Colon (tissue), 2 donors: Measurements from ENCODE around the gene MAP7.
"Not testable (repeated sequence)": the region's sequence is repeated elsewhere in the genome, so short reads cannot be mapped to it uniquely, and the experiment has no call there.

Experiments
- FAIRE-seq: peaks from 2 replicates; lab custom pipeline; 2012; peaks lifted over from hg19 to GRCh38; lab: Jason Lieb, UNC
- donor health status: control.
- donor health status: control.

The MAP7 gene

GRCh38 chr6:136502786-136503185 lies 47.4 kb downstream of the MAP7 start:
- FAIRE-seq, result no peak

GRCh38 chr6:136501514-136501913 lies 48.7 kb downstream of the MAP7 start:
- FAIRE-seq, result no peak

- FAIRE-seq, result no peak
Measured at GRCh38 chr6:136501096-136501495, 49.1 kb downstream of the MAP7 start.

- FAIRE-seq, result no peak
Measured at GRCh38 chr6:136500414-136500813, 49.8 kb downstream of the MAP7 start.

GRCh38 chr6:136499370-136499769 lies 50.9 kb downstream of the MAP7 start:
- no peak for FAIRE-seq

GRCh38 chr6:136496449-136496848 lies 53.8 kb downstream of the MAP7 start:
- not testable (repeated sequence) for FAIRE-seq

GRCh38 chr6:136494710-136495109 lies 55.5 kb downstream of the MAP7 start:
- no peak for FAIRE-seq

GRCh38 chr6:136494059-136494458 lies 56.2 kb downstream of the MAP7 start:
- no peak for FAIRE-seq

- FAIRE-seq, result no peak
Measured at GRCh38 chr6:136492409-136492808, 57.8 kb downstream of the MAP7 start.

GRCh38 chr6:136491754-136492153 lies 58.5 kb downstream of the MAP7 start:
- no peak for FAIRE-seq

GRCh38 chr6:136491251-136491650 lies 59.0 kb downstream of the MAP7 start:
- no peak for FAIRE-seq

GRCh38 chr6:136489689-136490033 lies 60.6 kb downstream of the MAP7 start:
- not testable (repeated sequence) for FAIRE-seq

GRCh38 chr6:136487759-136488425 lies 62.3 kb downstream of the MAP7 start:
- no peak for FAIRE-seq

GRCh38 chr6:136486357-136486756 lies 63.9 kb downstream of the MAP7 start:
- no peak for FAIRE-seq

GRCh38 chr6:136483906-136484305 lies 66.3 kb downstream of the MAP7 start:
- no peak for FAIRE-seq

- not testable (repeated sequence) for FAIRE-seq
Measured at GRCh38 chr6:136483005-136483404, 67.2 kb downstream of the MAP7 start.

- no peak for FAIRE-seq
Measured at GRCh38 chr6:136477548-136477947, 72.7 kb downstream of the MAP7 start.

GRCh38 chr6:136475686-136476085 lies 74.5 kb downstream of the MAP7 start:
- FAIRE-seq, result no peak

GRCh38 chr6:136474241-136474640 lies 76.0 kb downstream of the MAP7 start:
- no peak for FAIRE-seq

- FAIRE-seq, result no peak
Measured at GRCh38 chr6:136471922-136472321, 78.3 kb downstream of the MAP7 start.

- FAIRE-seq, result no peak
Measured at GRCh38 chr6:136471372-136471771, 78.8 kb downstream of the MAP7 start.

GRCh38 chr6:136470044-136470443 lies 80.2 kb downstream of the MAP7 start:
- no peak for FAIRE-seq

GRCh38 chr6:136469154-136469553 lies 81.1 kb downstream of the MAP7 start:
- no peak for FAIRE-seq

- FAIRE-seq, result no peak
Measured at GRCh38 chr6:136468711-136469110, 81.5 kb downstream of the MAP7 start.

GRCh38 chr6:136467186-136467585 lies 83.0 kb downstream of the MAP7 start:
- FAIRE-seq, result no peak
